Stimulated activated memory B cell treated with anti-CD40 and anti-IgM and Interleukin-4, amounts not matched to agents 10 μg/mL and 1 μg/mL and 100 μg/mL, for 72 hours (primary cell): ENCODE results near the gene GIPC1.
A peak's percentile ranks its signal among the peaks of the same experiment; 100 is the strongest.

Source experiments
- ATAC-seq: fragments of 150-1000 bp; cut with Tn5 transposase; 2 replicates; pipeline ENCODE4 v1.10.0; 2021
- H3K27ac Mint-ChIP-seq: one replicate; pipeline ENCODE4 v1.8.0; 2022; ENCODE audit warnings: mild to moderate bottlenecking, mixed read lengths
- H3K27me3 Mint-ChIP-seq: one replicate; pipeline ENCODE4 v1.8.0; 2022; ENCODE audit warnings: mixed read lengths
- H3K36me3 Mint-ChIP-seq: one replicate; pipeline ENCODE4 v1.8.0; 2022; ENCODE audit warnings: mixed read lengths
- H3K4me1 Mint-ChIP-seq: one replicate; pipeline ENCODE4 v1.8.0; 2022; ENCODE audit warnings: mixed read lengths
- H3K4me3 Mint-ChIP-seq: one replicate; pipeline ENCODE4 v1.8.0; 2022; ENCODE audit warnings: mild to moderate bottlenecking, moderate library complexity, mixed read lengths
- H3K9me3 Mint-ChIP-seq: one replicate; pipeline ENCODE4 v1.8.0; 2022; ENCODE audit warnings: mixed read lengths

The GIPC1 gene

DNA sequence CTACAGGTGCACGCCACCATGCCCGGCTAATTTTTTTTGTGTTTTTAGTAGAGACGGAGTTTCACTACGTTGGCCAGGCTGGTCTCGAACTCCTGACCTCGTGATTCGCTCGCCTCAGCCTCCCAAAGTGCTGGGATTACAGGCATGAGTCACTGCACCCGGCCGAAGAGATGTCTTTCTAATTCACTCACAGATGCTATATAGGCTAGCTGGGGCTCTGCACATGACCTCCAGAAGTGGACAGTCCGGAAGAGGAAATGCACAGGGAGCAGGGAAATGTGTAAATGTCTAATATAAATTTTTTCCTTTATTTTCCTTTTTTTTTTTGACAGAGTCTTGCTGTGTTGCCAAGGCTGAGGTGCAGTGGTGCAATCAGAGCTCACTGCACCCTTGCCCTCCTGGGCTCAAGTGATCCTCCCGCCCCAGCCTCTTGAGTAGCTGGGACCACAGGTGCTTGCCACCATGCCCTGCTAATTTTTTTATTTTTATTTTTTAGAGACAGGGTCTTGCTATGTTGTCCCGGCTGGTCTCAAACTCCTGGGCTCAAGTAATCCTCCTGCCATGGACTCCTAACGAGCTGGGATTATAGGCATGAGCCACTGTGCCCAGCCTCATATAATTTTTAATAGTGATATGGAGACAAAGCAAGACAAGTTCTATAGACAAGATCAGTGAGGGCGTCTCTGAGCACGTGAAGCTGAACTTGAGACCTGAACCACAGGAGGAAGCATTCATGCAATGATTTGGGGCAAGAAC, 8.4 kb downstream of the GIPC1 start:
- no peaks in the 10 kb centered on the region for H3K27me3 Mint-ChIP-seq
- H3K36me3 Mint-ChIP-seq = peaks cover 15% of the 10 kb centered on the region
- ATAC-seq = no peak
- H3K9me3 Mint-ChIP-seq = no peaks in the 10 kb centered on the region
- peak overlapping the region; percentile 48 for H3K27ac Mint-ChIP-seq
- peaks cover 12% of the 10 kb centered on the region for H3K4me1 Mint-ChIP-seq
- no peak overlapping the region for H3K4me3 Mint-ChIP-seq

GRCh38 chr19:14482172-14482941, 13.6 kb downstream of the GIPC1 start:
- Mint-ChIP-seq H3K27ac (no peak overlapping the region), H3K9me3 (no peaks in the 10 kb centered on the region), H3K27me3 (peaks cover 4% of the 10 kb centered on the region), H3K4me1 (peaks cover 17% of the 10 kb centered on the region), H3K36me3 (peaks cover 13% of the 10 kb centered on the region), H3K4me3 (no peak overlapping the region)
- no peak for ATAC-seq

DNA sequence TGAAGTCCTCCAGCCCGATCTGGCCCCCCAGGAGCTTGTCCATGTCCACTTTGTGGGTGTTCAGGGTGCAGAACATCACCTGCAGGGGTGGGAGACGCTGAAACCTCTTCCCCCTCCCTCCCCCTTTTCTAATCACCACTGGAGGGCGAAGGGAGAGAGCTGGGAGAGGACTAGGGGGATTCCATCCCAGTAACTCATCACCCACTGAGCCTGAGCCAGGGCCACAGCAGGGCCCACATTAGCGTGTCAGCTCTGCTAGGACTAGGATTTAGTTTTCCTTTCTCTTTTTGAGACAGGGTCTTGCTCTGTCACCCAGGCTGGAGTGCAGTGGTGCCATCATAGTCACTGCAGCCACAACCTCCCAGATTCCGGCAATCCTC, 15.2 kb downstream of the GIPC1 start:
- Mint-ChIP-seq H3K27me3 (peaks cover 20% of the 10 kb centered on the region), H3K4me3 (peak overlapping the region; percentile 14), H3K9me3 (no peaks in the 10 kb centered on the region), H3K4me1 (peaks cover 13% of the 10 kb centered on the region), H3K36me3 (peaks cover 13% of the 10 kb centered on the region), H3K27ac (no peak overlapping the region)
- ATAC-seq = no peak

GRCh38 chr19:14479975-14480699, 15.8 kb downstream of the GIPC1 start:
- Mint-ChIP-seq H3K27ac (no peak overlapping the region), H3K27me3 (peaks cover 26% of the 10 kb centered on the region), H3K4me1 (peaks cover 19% of the 10 kb centered on the region), H3K4me3 (no peak overlapping the region), H3K36me3 (peaks cover 13% of the 10 kb centered on the region), H3K9me3 (no peaks in the 10 kb centered on the region)
- peak; percentile 70 for ATAC-seq

DNA sequence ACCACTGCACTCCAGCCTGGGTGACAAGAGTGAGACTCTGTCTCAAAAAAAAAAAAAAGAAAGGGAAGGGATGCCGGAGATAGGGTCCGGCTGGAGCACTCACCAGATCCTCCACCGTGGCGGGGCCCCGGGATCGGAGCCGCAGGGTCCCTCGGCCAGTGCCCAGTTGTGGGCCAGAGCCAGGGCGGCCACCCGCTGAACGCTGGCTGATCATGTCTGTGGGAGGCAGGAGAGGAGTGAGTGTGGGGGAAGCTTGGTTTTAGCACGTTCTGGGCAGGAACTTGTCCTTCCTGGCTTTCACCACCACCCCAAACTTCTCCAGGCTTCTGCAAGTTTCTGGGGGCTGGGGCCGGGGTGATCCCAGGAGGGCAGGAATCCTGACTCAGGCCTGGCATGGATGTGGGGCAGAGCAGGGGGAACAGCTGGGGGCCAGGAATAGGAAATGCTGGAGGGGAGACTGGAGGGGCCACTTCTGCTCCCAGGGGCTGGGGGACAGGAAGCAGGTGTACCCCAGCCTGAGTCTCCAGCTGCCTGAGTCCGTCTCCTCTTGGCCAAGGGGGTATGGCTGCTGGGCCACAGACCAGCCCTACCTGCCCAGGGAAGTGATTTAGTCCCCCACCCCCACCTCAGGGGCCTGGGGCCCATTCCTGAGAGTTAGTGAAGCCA, 16.5 kb downstream of the GIPC1 start:
- ATAC-seq = no peak
- Mint-ChIP-seq H3K27me3 (peaks cover 33% of the 10 kb centered on the region), H3K27ac (no peak overlapping the region), H3K4me3 (no peak overlapping the region), H3K9me3 (no peaks in the 10 kb centered on the region), H3K36me3 (peaks cover 13% of the 10 kb centered on the region), H3K4me1 (peaks cover 25% of the 10 kb centered on the region)

- H3K27ac Mint-ChIP-seq = no peak overlapping the region
- no peak for ATAC-seq
Measured at GRCh38 chr19:14478113-14478545, 17.8 kb downstream of the GIPC1 start.

GRCh38 chr19:14477418-14478112, 18.4 kb downstream of the GIPC1 start:
- H3K4me1 Mint-ChIP-seq = peaks cover 34% of the 10 kb centered on the region
- no peak overlapping the region for H3K27ac Mint-ChIP-seq
- peaks cover 13% of the 10 kb centered on the region for H3K36me3 Mint-ChIP-seq
- H3K27me3 Mint-ChIP-seq = peaks cover 48% of the 10 kb centered on the region
- ATAC-seq = no peak
- H3K9me3 Mint-ChIP-seq = no peaks in the 10 kb centered on the region
- H3K4me3 Mint-ChIP-seq = no peak overlapping the region

More at GRCh38 chr19:14478113-14478545, 17.8 kb downstream of the GIPC1 start:
- Mint-ChIP-seq H3K4me1 (peaks cover 28% of the 10 kb centered on the region), H3K27me3 (peaks cover 43% of the 10 kb centered on the region), H3K36me3 (peaks cover 13% of the 10 kb centered on the region), H3K9me3 (no peaks in the 10 kb centered on the region), H3K4me3 (no peak overlapping the region)

GRCh38 chr19:14476673-14477401, 19.1 kb downstream of the GIPC1 start:
- no peaks in the 10 kb centered on the region for H3K9me3 Mint-ChIP-seq
- peaks cover 41% of the 10 kb centered on the region for H3K4me1 Mint-ChIP-seq
- peaks cover 12% of the 10 kb centered on the region for H3K36me3 Mint-ChIP-seq
- no peak for ATAC-seq
- peaks cover 52% of the 10 kb centered on the region for H3K27me3 Mint-ChIP-seq
- H3K27ac Mint-ChIP-seq = no peak overlapping the region
- H3K4me3 Mint-ChIP-seq = no peak overlapping the region

DNA sequence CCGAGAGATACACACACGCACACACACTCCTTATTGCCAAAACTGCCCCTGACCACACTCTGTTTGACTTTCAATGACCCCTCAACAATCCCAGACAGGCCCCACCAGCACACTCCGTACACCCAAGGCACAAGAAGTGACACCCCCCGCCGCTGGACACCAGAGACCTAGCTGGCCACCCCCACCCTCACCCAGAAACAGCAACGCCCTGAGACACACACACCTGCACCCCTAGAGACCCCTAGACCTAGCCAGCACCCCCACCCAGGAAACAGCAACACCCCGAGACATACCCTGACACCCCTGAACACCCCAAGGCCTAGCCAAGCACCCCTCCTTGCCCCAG, 19.6 kb downstream of the GIPC1 start:
- no peak for ATAC-seq
- no peaks in the 10 kb centered on the region for H3K9me3 Mint-ChIP-seq
- H3K27ac Mint-ChIP-seq = no peak overlapping the region
- H3K36me3 Mint-ChIP-seq = peaks cover 16% of the 10 kb centered on the region
- H3K4me3 Mint-ChIP-seq = no peak overlapping the region
- H3K4me1 Mint-ChIP-seq = peaks cover 45% of the 10 kb centered on the region
- H3K27me3 Mint-ChIP-seq = peaks cover 52% of the 10 kb centered on the region

DNA sequence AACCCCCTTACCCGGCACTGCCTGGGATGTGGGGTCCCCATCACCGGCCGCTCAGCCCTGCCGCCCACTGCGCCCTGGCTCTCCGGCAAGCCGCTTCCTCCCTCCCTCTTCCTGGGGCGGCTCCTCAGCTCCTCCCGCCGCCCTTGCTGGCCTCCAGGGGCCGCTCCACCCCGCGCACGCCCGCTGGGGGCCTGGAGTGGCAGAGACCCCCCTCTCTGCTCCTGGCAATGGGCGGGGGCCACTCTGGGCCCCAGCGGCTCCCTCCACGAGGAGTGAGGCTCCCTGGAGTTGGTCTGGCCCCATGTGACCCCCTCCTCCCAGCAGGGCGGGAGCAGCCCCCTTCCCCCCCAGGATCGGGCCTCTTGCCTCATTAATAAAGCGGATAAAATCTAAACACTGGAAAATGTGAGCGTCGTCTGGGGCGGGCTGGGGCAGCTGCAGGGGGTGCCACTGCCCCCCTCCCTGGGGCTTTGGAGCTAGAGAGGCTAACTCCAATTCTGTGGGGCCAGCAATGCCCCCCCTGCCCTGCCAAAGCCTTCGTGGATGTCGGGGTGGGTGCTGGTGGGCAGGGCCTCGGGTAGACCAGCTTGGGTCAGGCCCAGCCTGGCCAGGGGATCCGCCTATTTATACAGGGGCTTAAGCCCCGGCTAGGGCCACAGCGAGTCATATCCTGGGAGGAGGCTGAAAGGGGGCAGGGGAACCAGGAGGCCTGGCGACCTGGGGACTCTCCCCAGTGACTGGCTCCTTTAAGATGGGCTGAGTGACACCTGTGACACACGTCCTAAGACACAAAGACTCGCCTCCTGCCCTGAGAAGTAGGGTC, 20.5 kb downstream of the GIPC1 start, which contains the start of gene PTGER1:
TSS of gene PTGER1 (minus strand) at position 104 of the 823 bp plus-strand sequence. CDS start 1,034 bp downstream, outside the sequence.
- ATAC-seq = no peak
- Mint-ChIP-seq H3K4me3 (no peak within 1 kb of the TSS), H3K27me3 (peaks cover 52% of the 10 kb centered on the region), H3K27ac (no peak within 1 kb of the TSS), H3K4me1 (peaks cover 40% of the 10 kb centered on the region), H3K9me3 (no peaks in the 10 kb centered on the region), H3K36me3 (peaks cover 24% of the 10 kb centered on the region)

DNA sequence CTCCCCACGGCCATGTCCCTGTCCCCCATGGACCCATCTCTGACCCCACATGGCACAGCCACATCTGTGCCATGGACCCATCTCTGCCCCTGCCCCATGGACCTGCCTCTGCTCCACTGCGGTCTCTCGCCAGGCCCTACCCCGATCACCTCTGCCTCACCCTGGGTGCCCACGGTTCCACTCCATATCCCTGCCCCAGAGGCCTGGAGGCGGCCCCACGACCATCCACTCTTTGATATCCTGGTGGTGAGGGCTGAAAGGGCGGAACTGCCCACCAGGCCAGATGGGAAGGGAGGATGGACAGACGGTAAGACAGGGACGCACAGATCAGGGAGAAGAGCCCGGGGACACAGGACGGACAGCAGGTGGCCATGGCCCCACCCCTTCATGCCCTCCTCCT, 21.1 kb downstream of the GIPC1 start:
- Mint-ChIP-seq H3K9me3 (no peaks in the 10 kb centered on the region), H3K27ac (no peak overlapping the region), H3K36me3 (peaks cover 29% of the 10 kb centered on the region), H3K4me1 (peaks cover 39% of the 10 kb centered on the region), H3K4me3 (no peak overlapping the region), H3K27me3 (peaks cover 52% of the 10 kb centered on the region)
- no peak for ATAC-seq

DNA sequence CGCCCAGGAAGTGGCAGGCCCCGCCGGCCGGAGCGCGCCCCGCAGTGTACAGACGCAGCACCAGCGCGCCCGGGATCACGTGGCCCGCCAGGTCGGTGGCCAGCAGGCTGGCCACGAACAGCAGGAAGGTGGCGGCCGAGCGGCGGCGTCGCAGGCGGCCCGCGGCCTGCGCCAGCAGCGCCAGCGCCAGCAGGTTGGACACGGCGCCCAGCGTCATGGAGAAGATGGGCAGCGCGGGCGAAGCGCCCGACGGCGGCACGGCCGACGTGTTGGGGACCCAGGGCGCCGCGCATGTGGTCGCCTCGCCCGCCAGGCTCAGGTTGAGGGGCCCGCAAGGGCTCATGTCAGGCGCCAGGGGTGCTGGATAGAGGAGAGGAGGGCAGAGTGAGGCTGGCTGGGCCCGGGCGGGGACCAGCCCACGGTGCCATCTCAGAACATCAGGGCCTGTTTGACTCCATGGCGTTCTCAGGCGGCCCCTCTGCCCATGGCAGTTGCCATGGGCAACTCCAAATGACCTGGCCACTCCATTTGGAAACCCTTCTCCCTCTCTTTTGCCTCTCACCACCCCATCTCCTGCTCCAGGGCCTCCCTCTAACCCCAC, 21.8 kb downstream of the GIPC1 start:
- no peak overlapping the region for H3K27ac Mint-ChIP-seq
- peaks cover 36% of the 10 kb centered on the region for H3K36me3 Mint-ChIP-seq
- H3K9me3 Mint-ChIP-seq = no peaks in the 10 kb centered on the region
- peaks cover 52% of the 10 kb centered on the region for H3K27me3 Mint-ChIP-seq
- ATAC-seq = no peak
- no peak overlapping the region for H3K4me3 Mint-ChIP-seq
- H3K4me1 Mint-ChIP-seq = peaks cover 39% of the 10 kb centered on the region
